Vagina (tissue), 2 donors: ENCODE results near the gene NELFB. TPM values are rescaled to one million over a fixed set of nuclear protein-coding genes. Genes with fewer than 3 reads are reported as not detected.

Experiments
- DNase-seq, 2 donors: peaks; one replicate each; pipeline ENCODE4 v3.0.0-alpha.2; 2017; ENCODE audit errors: extremely low spot score in 2 of 2
- H3K27ac ChIP-seq: fragments of 200-600 bp; sonication (generic); one replicate; pipeline ENCODE4 v1.5.1; 2019
- H3K27me3 ChIP-seq: fragments of 200-600 bp; sonication (generic); one replicate; pipeline ENCODE4 v1.5.1; 2019
- H3K36me3 ChIP-seq, 2 donors: fragments of 200-600 bp; sonication (generic); one replicate each; pipeline ENCODE4 v1.5.1; 2017 to 2019
- H3K4me1 ChIP-seq: fragments of 200-600 bp; sonication (generic); one replicate; pipeline ENCODE4 v1.5.1; 2019
- H3K4me3 ChIP-seq, 2 donors: fragments of 200-600 bp; sonication (generic); 1 replicate in 1 of 2; 2 replicates in 1 of 2; pipeline ENCODE4 v1.5.1; 2016 to 2019
- H3K9me3 ChIP-seq: fragments of 200-600 bp; sonication (generic); one replicate; pipeline ENCODE4 v1.5.1; 2019
- POLR2A ChIP-seq, 2 donors: fragments of 450-650 bp; IDR thresholded peaks; one replicate each; pipeline ENCODE4 v1.6.1; 2017; ENCODE audit warnings: antibody characterized with exemption in 2 of 2, mild to moderate bottlenecking in 2 of 2, moderate library complexity in 2 of 2
- POLR2AphosphoS5 ChIP-seq, 2 donors: sonication (generic); formaldehyde crosslinking; IDR thresholded peaks; one replicate each; pipeline ENCODE4 v1.9.0; 2017; ENCODE audit warnings: antibody characterized with exemption in 2 of 2, mild to moderate bottlenecking in 2 of 2, low read depth in 1 of 2; ENCODE audit not compliant: insufficient read depth in 1 of 2
- intact Hi-C: fragments of 100-400 bp; cut with DNase I; formaldehyde crosslinking; loops from one replicate; pipeline ENCODE4 v1.15.1; 2023
- total RNA-seq: library from RNA; depleted of rRNA; stranded (reverse); fragments of >200 nt; gene quantifications from one replicate; pipeline ENCODE4 v1.2.3, GENCODE V29; 2016
- TF ChIP-seq, protein P1 (sequence below), 3 experiments: fragments of 450-650 bp in 2 of 3; fragments of 200-600 bp in 1 of 3; sonication (generic) in 1 of 3; IDR thresholded peaks; one replicate each; pipeline ENCODE4 v1.5.1; 2017 to 2019; ENCODE audit warnings: antibody characterized with exemption in 3 of 3, mild to moderate bottlenecking in 2 of 3, moderate library complexity in 2 of 3

The NELFB gene
- total RNA-seq, 1 donor from 2014 or later, result 44.0 TPM

GRCh38 chr9:137303151-137303892 is 48.2 kb downstream of the NELFB start:
- Histone ChIP-seq H3K9me3 (no peaks in the 10 kb centered on the region), H3K4me1 (peaks cover 82% of the 10 kb centered on the region), H3K27me3 (peaks cover 8% of the 10 kb centered on the region), H3K27ac (peak overlapping the region; percentile 79), H3K36me3 (no peaks in the 10 kb centered on the region), H3K4me3 (peak overlapping the region; percentile 47 to 52)
- intact Hi-C loops, result no loop called here
- DNase-seq, result no peak
- TF ChIP-seq POLR2A (IDR thresholded peaks at IDR 0.05) (no peak), POLR2AphosphoS5 (IDR thresholded peaks at IDR 0.05; ENCODE audit: insufficient read depth in 1 of 2, low read depth in 1 of 2) (no peak)
- TF ChIP-seq, protein P1, sequence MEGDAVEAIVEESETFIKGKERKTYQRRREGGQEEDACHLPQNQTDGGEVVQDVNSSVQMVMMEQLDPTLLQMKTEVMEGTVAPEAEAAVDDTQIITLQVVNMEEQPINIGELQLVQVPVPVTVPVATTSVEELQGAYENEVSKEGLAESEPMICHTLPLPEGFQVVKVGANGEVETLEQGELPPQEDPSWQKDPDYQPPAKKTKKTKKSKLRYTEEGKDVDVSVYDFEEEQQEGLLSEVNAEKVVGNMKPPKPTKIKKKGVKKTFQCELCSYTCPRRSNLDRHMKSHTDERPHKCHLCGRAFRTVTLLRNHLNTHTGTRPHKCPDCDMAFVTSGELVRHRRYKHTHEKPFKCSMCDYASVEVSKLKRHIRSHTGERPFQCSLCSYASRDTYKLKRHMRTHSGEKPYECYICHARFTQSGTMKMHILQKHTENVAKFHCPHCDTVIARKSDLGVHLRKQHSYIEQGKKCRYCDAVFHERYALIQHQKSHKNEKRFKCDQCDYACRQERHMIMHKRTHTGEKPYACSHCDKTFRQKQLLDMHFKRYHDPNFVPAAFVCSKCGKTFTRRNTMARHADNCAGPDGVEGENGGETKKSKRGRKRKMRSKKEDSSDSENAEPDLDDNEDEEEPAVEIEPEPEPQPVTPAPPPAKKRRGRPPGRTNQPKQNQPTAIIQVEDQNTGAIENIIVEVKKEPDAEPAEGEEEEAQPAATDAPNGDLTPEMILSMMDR (IDR thresholded peaks at IDR 0.05), result no peak

DNA sequence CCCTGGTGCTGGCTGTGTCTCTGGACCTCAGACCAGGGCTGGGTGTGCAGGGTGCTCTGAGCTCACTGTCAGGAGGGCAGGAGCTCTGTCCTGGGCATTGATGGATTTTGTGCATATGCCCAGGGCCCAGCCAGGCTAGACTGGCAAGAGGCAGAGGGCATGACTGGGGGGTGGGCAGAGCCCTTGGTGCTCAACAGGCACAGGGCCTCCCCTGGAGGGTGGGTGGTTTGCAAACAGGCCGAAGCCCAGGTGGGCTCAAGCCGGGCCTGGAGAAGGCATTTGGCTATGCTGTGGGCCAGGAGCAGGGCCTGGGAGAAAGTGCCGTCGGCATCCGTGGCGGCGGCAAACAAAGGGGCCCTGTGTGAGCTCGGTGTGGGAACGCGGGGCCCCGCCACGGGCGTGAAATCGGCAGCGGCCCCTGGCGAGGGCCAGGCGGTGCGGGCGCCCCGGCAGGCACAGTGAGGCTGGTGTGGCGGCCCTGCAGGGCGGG is 48.8 kb downstream of the NELFB start:
- Histone ChIP-seq H3K4me3 (no peak overlapping the region), H3K36me3 (no peaks in the 10 kb centered on the region), H3K9me3 (no peaks in the 10 kb centered on the region), H3K27me3 (peaks cover 8% of the 10 kb centered on the region), H3K4me1 (peaks cover 76% of the 10 kb centered on the region), H3K27ac (peak overlapping the region; percentile 76)
- TF ChIP-seq, protein P1 (IDR thresholded peaks at IDR 0.05), result no peak
- TF ChIP-seq POLR2AphosphoS5 (IDR thresholded peaks at IDR 0.05; ENCODE audit: insufficient read depth in 1 of 2, low read depth in 1 of 2), result no peak
- no peak for TF ChIP-seq POLR2A (IDR thresholded peaks at IDR 0.05)
- no peak for DNase-seq
- intact Hi-C loops, result no loop called here

GRCh38 chr9:137304383-137305059 is 49.4 kb downstream of the NELFB start:
- peaks cover 6% of the 10 kb centered on the region for H3K27me3 ChIP-seq
- peak overlapping the region in 1 of 2 donors; percentile 25 for H3K4me3 ChIP-seq
- H3K4me1 ChIP-seq, result peaks cover 71% of the 10 kb centered on the region
- intact Hi-C loops, result no loop called here
- peak overlapping the region; percentile 76 for H3K27ac ChIP-seq
- no peak for DNase-seq
- H3K36me3 ChIP-seq, result no peaks in the 10 kb centered on the region
- no peaks in the 10 kb centered on the region for H3K9me3 ChIP-seq
- TF ChIP-seq POLR2A (IDR thresholded peaks at IDR 0.05) (no peak), POLR2AphosphoS5 (IDR thresholded peaks at IDR 0.05; ENCODE audit: insufficient read depth in 1 of 2, low read depth in 1 of 2) (no peak)
- TF ChIP-seq, protein P1 (IDR thresholded peaks at IDR 0.05), result no peak

DNA sequence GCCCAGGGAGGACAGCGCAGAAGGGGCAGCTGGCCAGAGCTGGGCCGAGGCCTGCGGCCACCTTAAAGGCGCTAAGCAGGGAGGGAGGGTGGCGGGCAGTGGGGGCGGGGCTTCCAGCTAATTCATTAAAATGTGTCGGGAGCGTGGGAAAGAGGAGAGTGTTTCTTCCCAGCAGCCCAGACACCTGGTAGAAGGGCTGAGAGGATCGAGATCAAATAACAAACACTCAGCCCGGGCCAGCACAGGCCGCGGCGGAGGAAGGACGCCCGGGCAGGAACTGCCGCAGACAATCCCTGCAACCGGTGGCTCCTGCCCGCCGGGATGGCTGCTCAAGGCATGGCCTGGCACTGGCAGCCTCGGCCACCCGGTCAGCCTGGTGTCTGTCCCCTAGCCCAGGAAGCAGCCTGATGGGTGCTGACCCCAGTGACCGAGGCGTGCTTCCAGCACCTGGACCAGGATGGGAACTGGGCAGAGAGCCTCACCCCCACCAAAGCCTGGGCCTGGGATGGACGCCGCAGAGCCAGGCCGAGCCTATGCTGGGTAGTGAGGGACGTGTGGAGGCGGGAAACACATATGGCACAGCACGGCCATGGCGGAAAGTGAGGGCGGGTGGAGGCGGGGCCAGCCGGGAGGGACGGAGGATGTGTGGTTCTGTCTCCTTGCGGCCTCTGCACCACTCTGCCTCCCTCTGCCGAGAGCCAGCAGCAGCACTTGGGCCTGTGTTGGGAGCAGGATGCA is 50.1 kb downstream of the NELFB start:
- no peaks in the 10 kb centered on the region for H3K9me3 ChIP-seq
- H3K4me1 ChIP-seq, result peaks cover 66% of the 10 kb centered on the region
- H3K27me3 ChIP-seq, result no peaks in the 10 kb centered on the region
- intact Hi-C loops, result no loop called here
- TF ChIP-seq, protein P1 (IDR thresholded peaks at IDR 0.05), result no peak
- TF ChIP-seq POLR2AphosphoS5 (IDR thresholded peaks at IDR 0.05; ENCODE audit: insufficient read depth in 1 of 2, low read depth in 1 of 2), result peak in 1 of 2 donors; percentile 43
- H3K36me3 ChIP-seq, result no peaks in the 10 kb centered on the region
- peak overlapping the region; percentile 76 for H3K27ac ChIP-seq
- H3K4me3 ChIP-seq, result peak overlapping the region; percentile 24 to 25
- DNase-seq, result no peak
